HG02678 (cell line): ENCODE measurements around the gene NLGN4X.
"Not testable (repeated sequence)": the region's sequence is repeated elsewhere in the genome, so short reads cannot be mapped to it uniquely, and the experiment has no call there.

Experiments
- ATAC-seq: cut with Tn5 transposase; IDR thresholded peaks from one replicate; pipeline ENCODE4 v1.9.1; 2021; ENCODE audit warnings: mild to moderate bottlenecking, moderate library complexity; ENCODE audit not compliant: unreplicated experiment

The NLGN4X gene

DNA sequence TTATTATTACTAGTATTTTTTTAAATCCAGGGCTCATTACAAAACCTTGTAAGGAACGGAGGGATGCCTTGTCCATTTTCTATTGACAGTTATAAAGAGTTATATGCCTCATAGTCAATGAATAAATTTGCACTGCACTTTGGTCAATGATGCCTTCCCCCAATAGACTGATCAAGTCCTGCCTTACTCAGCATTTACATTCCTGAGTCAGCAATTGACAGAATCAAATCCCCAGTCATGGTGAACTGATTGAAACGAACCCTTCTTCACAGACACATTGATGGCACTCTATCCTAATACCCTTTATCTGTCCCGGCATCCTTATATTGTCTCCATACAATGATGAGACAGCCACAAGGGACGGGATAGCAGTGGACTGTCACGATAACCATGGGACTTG lies 213.2 kb downstream of the NLGN4X start:
- no peak for ATAC-seq

DNA sequence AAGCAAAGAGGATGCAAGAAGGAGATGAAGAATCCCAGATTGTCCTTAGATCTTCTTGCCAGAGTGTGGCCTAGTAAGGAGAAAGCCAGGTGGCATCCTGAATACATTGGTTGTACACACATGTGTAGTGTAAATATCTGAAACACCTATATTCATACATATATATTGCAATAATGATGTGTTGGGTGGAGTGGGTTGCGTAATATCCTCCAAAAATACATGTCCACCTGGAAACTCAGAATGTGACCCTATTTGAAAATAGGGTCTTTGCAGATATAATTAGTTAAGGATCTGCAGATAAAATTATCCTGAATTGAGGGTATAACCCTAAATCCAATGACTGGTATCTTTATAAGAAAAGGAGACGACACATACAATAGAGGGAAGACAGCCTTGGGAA lies 216.3 kb downstream of the NLGN4X start:
- ATAC-seq: no peak

DNA sequence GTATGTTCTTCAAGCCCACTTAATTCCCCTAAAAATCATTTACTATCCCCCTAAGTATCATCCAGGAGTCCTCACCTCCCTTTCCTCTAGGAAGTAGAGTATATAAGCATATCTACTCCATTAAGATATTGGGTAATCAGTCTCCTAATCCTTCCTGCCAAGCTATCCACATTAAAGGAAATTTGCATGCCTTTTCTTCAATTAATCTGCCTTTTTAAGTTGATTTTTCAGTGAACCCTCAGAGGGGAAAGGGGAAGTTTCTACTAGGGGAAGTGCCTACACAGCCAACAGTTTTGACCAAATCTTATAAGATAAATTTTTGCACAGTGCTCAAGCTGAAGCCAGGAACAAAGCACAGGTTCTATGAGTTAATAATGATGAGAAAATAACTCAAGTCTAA lies 222.8 kb downstream of the NLGN4X start:
- no peak for ATAC-seq

DNA sequence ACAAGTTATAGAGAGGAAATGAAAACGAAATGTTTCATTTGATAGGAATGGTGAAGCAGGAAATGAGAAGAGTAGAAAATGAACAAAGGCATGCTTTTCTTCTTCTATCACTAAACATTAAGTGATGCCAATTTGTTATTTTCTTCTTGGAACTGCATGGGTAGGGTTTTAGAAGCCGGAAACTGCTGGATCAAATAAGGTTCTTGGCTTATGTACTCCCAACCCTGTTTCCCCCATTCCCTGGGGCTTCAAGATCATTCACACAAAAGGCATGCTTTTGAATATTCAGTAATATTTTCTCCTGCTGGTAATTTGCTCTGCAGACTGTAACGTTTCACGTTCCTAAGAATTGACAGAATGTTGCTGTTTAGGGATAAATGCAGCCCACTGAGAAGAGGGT lies 224.1 kb downstream of the NLGN4X start:
- no peak for ATAC-seq

DNA sequence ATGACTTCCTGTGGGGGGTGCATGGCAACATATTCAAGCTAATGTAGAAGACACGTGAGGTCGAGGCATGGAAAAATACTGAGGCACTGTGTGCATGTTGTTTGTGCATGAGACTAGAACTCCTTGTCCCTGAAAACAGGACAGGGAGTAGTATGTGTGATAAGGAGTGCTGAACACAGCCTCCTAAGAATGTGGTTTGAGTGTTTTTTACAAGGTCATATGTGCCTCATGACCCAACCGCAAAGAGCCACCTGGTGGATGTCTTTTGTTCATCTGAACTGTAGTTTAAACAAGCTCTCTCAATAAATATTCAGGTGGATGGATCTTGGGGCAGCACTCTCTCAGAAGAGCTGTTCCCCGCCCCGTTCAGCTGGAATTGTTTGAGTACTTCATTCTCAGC lies 226.6 kb downstream of the NLGN4X start:
- no peak for ATAC-seq

DNA sequence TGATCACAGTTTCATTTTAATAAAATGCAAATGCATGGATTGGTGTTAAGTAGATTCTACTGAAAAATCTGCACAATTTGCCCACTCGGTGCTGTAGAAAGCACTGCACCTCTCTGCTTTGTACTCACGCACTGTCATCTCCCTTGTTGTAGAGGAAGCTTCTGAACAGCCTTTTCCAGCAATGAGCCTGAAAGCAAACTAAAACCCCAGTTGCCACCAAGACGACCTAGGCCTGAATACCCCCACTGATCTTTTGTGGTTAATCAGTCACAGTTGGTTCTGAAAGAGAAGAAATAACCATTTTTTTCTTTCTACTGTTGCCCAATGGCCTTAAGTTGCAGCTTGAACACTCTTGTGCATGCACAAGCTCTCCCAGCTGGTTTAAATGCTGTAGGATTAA lies 229.8 kb downstream of the NLGN4X start:
- no peak for ATAC-seq

DNA sequence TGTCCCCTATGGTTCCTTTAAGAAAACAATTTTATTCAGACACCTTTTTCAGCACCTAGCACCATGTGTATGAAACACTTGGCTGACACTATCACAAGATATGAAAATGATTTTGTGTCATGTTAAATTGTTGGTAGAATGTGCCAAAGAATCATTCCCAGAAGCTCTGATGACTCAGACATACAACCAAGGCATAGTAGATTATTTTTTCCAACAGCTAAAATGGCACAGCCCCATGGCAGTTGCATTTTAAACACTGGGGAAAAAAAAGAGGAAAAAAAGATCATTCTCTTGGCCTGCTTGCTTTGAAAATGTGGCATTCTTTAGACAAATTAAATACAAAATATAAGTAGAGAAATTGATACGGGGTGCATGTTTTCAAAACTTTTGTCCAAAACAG lies 230.2 kb downstream of the NLGN4X start:
- no peak for ATAC-seq

DNA sequence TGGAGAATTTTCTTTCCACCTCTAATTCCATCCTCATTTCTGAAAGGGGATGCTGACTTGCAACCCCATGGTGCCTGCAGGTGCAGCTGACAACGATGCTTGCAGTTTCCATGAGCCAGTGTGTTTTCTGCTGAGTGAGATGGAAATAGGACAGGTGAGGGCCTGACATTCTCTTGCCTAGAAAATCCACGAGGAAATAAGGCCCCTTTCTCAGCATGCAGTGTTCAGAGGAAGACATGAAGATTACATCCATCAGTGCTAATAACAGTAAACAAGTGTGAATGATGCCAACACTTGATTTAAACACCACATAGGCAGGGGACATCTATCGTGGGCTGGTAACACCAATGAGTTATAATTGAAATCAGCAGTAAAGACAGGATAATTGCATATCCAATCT lies 237.3 kb downstream of the NLGN4X start:
- ATAC-seq: no peak

DNA sequence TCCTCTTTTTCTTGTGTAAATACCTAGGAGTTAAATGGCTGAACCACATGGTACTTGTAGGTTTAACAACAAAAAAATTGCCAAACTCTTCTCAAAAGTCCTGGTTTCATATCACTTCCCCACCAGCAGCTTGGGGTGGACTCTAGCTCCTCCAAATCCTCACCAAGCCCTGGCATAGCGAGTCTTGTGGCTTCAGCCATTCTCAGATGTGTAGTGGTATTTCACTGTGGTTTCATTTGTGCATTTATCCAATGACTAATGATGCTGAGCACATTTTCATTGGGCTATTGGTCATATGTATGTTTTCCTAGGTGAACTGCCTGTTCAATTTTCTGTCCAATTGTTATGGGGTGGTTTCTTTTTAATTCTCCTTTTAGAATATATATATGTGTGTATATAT lies 249.3 kb downstream of the NLGN4X start:
- no peak for ATAC-seq

DNA sequence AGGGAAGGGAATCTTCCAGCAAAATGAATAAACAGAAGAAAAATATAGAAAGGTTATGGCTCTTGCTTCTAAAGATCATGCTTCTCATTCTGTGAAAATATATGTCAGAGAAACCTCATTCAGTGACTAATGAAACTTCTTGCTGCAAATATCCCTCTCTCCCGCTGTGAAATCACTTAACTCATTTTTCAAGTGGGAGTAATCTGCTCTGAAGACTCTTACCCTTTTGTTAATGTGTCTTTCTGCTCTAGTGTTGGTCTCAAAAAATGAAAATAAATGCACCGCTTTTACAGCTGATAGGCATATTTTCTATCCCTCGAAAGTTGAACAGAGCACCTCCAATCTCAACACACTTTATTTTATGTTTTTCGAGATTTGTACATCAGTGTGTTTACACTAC lies 252.3 kb downstream of the NLGN4X start:
- ATAC-seq: no peak

DNA sequence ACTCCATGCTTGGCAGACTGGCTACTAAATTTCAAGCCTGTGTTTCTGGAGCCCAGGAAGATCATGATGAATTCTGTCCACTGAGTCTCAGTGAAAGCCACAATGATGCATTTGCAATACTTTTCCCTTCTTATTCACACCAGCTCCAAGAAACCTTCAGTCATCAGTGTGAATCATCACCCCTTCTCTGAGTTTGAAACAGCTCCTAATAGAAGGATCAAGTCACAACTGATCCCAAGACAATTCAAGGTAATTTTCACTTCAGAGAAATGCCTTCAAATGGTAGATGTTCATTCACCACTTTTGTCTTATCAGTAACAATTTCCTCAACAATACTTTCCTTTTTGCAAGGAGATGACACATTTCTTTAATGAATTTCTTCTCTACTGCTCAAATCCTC lies 257.4 kb downstream of the NLGN4X start:
- ATAC-seq: no peak

DNA sequence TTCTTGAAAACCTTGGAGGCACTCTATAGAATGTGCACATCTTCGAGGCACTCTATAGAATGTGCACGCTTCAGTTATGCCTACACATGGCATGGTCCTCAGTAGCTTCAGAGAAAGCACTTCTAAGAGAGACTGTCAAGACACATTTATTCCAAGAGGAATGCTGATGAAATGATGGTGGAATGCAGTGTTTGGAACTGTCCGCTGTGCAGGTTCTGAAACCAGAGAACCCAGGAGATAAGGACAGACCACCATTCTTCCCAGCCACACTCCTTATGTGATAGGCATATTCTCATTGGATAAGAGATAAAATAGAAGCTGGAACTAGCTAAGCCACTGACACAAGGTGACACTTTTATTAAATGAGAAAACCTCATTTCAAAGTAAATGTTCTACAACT lies 263.3 kb downstream of the NLGN4X start:
- no peak for ATAC-seq

DNA sequence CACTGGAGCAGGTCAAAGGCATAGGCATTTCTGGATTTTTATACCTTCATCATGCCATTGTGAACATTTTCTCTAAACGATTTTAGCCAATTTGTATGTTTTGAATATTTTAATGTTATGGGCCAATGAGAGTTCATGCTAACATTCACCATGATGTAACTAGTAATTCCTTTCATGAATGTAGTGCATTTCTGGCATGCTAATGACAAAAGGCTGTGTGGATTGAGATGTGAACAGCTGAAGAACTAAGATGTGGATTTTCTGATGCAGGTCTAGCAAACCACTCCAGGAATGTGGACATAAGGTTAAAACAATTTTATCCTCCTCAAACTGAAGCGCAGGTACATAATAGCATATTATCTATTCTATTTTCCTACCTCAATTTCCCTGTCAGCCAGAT lies 269.4 kb downstream of the NLGN4X start:
- no peak for ATAC-seq

DNA sequence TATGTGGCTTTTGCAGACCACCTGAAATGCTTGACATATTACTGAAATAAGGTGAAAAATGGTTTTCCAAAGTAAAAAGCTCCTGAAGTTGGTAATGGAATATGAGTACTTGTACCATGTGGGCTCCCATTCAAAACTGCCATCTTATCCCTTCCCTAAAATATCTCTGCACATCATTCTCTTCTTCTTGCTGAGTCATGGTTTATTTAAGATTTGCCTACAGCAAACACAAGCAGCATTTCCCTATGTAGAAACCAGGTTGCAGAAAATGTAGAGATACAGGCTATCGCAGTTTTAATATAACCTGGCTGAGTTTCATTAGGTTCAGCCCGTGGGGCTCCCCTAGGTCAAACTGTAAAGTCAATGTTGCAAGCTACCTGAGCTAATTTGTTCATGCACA lies 270.1 kb downstream of the NLGN4X start:
- ATAC-seq: no peak

DNA sequence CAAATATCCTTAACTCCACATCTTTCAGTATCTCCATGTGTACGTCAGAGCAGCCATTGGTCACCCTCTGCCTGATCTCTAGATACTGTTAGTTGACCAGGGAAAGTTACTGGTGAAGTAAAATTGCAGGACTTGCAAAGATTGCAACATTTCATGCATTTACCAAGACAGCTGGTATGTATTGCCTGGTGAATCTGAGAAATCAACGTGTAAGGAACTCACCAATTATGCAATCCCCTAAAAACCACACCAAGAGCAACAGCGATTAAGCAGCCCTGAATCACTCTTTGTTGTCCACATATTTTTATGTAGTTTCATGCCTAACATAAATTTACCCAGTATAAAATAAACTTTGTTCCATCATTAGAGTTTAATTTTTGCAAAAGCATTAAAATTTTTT lies 271.2 kb downstream of the NLGN4X start:
- ATAC-seq: no peak

DNA sequence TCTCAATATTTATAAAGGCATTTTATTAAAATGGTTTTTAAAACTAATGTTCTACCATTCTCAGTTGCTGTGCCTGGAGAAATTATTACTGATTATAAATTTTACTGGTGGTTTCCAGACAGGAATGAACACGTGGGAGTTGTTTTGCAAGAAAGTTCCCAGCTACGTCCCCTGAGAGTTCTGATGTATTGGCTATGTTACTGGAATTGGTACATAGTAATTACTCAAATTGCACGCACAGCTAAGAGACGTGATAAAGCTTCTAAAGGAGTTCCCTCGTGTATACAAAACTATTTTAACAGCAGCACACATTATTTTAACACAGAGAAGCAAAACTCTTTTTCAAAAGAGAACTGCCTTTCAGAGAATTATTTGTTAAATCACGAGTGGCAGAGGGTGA lies 292.2 kb downstream of the NLGN4X start:
- ATAC-seq: no peak

DNA sequence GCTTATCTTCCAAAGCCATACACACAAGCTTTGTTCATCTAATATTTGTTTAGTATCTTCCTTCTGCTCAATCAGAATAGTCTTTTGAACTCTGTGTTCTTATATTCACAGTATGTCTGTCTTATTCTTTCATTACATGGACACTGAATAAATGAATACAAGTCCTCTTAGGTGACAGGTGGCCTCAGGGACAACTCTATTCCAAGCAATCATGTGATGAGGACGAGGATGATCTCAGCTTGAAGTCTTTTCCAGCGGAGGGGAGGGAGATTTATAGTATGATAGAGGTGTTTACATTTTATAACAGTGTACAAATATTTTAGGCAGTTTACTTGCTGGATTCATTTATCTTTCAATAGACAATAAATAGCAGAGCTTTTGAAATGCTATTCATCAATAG lies 300.4 kb downstream of the NLGN4X start:
- ATAC-seq: no peak

DNA sequence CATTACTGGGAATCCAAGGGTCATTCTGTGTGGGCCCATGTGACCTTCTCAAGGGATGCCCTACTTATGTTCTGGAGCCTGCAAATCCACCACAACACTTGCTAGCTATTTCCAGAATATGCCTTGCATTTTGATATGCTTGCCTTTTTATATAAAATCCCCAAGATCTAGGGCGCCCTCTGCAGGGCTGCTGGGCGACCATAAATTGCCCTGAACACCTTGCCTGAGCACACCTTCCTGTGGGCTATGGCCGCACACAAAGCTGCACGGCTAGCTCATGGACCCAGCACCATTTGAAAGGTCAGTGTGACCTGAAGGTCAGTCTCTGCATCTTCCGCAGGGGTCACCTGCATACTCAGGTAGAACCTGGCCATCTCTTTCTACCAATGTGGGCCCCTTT lies 311.7 kb downstream of the NLGN4X start:
- ATAC-seq: no peak

DNA sequence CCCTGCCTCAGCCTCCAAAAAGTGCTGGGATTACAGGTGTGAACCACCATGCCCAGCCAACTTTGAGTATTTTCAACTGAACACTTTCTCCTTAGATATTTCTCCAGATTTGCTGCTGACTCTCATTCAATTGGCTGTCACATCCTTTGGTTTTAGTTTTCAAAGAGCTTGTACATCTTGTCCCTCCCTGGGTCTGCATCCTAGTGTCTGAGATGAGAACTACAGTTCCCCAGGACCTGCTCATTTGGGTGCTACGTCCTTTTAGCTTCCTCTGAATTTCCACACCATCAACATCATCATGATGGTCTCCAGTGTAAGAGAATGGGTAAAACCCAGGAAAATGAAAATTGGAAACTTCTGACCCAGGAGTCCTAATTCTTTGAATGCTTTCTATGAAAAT lies 312.9 kb downstream of the NLGN4X start:
- ATAC-seq: no peak

DNA sequence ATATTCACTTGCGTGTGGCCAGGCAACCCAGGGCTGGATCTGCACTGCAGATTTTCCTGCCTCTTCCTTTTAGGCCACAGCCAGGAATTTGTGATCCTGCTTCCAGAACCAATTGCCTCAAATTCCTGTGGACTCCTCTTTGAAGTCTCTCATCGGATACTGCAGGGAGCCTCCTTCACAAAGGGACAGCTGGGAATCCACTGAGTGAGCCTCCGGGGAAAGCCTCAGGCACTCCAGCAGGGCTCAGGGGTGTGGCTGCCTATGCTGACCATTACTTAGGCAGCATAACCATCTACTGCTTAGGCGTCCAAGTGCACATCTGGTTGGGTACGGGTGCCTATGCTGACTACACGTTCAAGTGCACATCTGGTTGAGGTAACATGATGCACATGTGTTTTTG lies 321.5 kb downstream of the NLGN4X start:
- no peak for ATAC-seq

DNA sequence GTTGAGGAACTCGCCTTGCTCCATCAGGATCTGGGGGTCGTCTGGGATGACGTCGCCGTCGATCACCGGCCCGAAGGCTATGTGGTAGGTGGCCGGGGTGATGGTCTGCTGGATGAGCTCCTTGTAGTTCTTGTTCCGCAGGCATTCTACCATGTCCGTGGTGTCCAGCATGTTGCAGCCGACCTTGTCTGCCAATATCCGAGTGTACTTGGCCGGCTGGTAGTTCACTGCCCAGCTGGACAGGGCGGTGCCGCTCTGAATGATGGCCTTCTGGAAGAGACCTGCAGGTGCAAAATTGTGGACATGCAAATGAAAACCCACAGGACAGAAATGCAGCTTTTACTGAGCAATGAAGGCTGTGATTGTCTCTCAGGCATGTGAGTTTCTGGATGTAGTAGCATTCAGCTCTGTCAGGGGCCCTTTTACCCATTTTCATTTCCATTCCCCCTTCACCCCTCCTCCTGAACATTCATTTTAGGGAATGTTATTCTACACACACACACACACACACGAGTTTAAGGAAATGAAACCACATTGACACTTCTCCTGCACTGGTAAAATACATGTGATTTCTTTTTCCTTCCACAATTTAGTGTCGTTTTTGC lies 325.0 kb downstream of the NLGN4X start:
- not testable (repeated sequence) for ATAC-seq

DNA sequence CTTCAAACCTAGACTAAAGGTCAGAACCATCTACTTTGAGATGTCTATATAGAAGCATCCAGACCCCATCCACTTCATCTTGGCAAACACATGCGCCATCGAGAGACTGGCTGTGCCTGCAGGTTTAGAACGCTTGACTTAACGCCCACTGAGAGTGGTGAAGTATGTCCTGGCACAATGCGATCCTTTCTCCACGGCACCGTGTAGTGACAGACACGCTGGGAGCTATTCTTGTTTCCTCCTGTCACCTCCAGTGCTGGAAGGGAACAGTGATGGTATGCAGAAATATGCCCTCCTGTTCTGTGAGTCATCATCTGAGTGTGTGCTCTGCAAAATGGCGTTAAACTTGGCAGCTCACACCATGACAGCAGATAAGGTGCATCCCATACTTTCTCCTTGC lies 330.2 kb downstream of the NLGN4X start:
- no peak for ATAC-seq

DNA sequence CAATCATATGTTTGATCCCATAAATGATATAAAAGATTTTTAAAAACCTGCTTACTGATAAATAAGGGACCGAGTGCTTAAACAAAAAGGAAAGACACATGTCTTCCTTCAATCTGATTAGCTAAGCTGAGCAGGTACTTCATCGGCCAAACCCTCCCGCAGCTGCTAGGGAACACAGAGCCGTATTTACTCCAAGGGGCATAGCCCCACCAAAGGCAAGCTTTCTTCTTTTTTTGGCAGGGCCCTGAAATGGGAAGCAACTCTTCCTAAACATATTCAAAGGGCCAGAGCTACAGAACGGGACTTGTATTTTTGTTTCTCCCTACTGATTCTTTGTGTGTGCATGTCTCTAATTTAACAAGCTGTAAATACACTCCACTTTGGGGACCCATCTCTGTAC lies 337.3 kb downstream of the NLGN4X start:
- no peak for ATAC-seq
